OCI-LY7 (cell line): ENCODE data around the gene CCL25. TPM values are rescaled to one million over a fixed set of nuclear protein-coding genes. Genes with fewer than 3 reads are reported as not detected.

ENCODE experiments used
- BruUV-seq: library from RNA; stranded (reverse); fragments of 400-500 nt; replicated peaks from 2 replicates; lab custom pipeline; 2021; lab: Mats Ljungman, UMichigan
- CTCF ChIA-PET: fragments of 300-600 bp; sonication (Branson Sonifier 250); formaldehyde crosslinking; loops from one replicate; lab custom pipeline; 2022; ENCODE audit warnings: antibody characterized with exemption; ENCODE audit not compliant: unreplicated experiment; lab: Charles Lee
- POLR2A ChIA-PET: fragments of 300-600 bp; sonication (Branson Sonifier 250); formaldehyde crosslinking; loops from one replicate; lab custom pipeline; 2022; ENCODE audit warnings: antibody characterized with exemption; lab: Charles Lee
- DNase-seq: peaks from one replicate; pipeline ENCODE4 v3.0.0-alpha.2; 2015; ENCODE audit warnings: low spot score
- H2AFZ ChIP-seq: fragments of 200-600 bp; sonication (generic), shearing (Covaris generic); 2 replicates; pipeline ENCODE4 v1.6.1; 2014; ENCODE audit warnings: mild to moderate bottlenecking, antibody characterized with exemption, low read length, moderate library complexity
- H3K27ac ChIP-seq: fragments of 200-600 bp; sonication (generic); 2 replicates; pipeline ENCODE4 v1.5.1; 2014; ENCODE audit warnings: mixed run types, low read depth, mild to moderate bottlenecking, moderate library complexity, low read length, inconsistent platforms; ENCODE audit not compliant: poor library complexity, severe bottlenecking
- H3K36me3 ChIP-seq: fragments of 200-600 bp; sonication (generic); 2 replicates; pipeline ENCODE4 v1.6.1; 2014; ENCODE audit warnings: mild to moderate bottlenecking, antibody characterized with exemption, low read length, moderate library complexity, mixed read lengths; ENCODE audit not compliant: insufficient read depth
- H3K4me1 ChIP-seq: fragments of 200-600 bp; sonication (generic); 2 replicates; pipeline ENCODE4 v1.5.1; 2014; ENCODE audit warnings: mild to moderate bottlenecking, low read length; ENCODE audit not compliant: insufficient read depth, poor library complexity, severe bottlenecking
- H3K4me2 ChIP-seq: fragments of 200-600 bp; sonication (generic); 2 replicates; pipeline ENCODE4 v1.6.1; 2014; ENCODE audit warnings: mild to moderate bottlenecking, low read length
- H3K4me3 ChIP-seq: fragments of 200-600 bp; sonication (generic); 2 replicates; pipeline ENCODE4 v1.5.1; 2014; ENCODE audit warnings: mild to moderate bottlenecking, low read depth, low read length; ENCODE audit not compliant: poor library complexity, severe bottlenecking
- H3K79me2 ChIP-seq: fragments of 200-600 bp; sonication (generic); 2 replicates; pipeline ENCODE4 v1.6.1; 2016; ENCODE audit warnings: low read depth, mild to moderate bottlenecking, low read length, moderate library complexity, mixed read lengths; ENCODE audit not compliant: insufficient read depth
- H3K9me2 ChIP-seq: fragments of 200-600 bp; sonication (generic); 2 replicates; pipeline ENCODE4 v1.6.1; 2016; ENCODE audit warnings: mild to moderate bottlenecking, low read length, mixed read lengths; ENCODE audit not compliant: insufficient read depth
- H3K9me3 ChIP-seq: fragments of 200-600 bp; sonication (generic); 2 replicates; pipeline ENCODE4 v1.6.1; 2014; ENCODE audit warnings: mild to moderate bottlenecking, mixed run types, low read length, mixed read lengths
- H4K20me1 ChIP-seq: fragments of 200-600 bp; sonication (generic); 2 replicates; pipeline ENCODE4 v1.6.1; 2014; ENCODE audit warnings: mild to moderate bottlenecking, antibody characterized with exemption, low read length, moderate library complexity, mixed read lengths; ENCODE audit not compliant: insufficient read depth
- CTCF ChIP-seq: fragments of 200-600 bp; sonication (generic); conservative IDR thresholded peaks from 2 replicates; pipeline ENCODE4 v1.5.1; 2014; ENCODE audit warnings: mild to moderate bottlenecking, antibody characterized with exemption, low read length, moderate library complexity, mixed read lengths
- EZH2phosphoT487 ChIP-seq: fragments of 200-600 bp; sonication (generic); IDR thresholded peaks from 2 replicates; pipeline ENCODE4 v1.6.1; 2018; ENCODE audit warnings: low read depth, borderline replicate concordance, mild to moderate bottlenecking, mixed run types, antibody characterized with exemption, low read length, moderate library complexity, mixed read lengths
- intact Hi-C: fragments of 100-400 bp; cut with micrococcal nuclease; formaldehyde crosslinking; loops from one replicate; pipeline ENCODE4 v1.10.0; 2022; ENCODE audit not compliant: unreplicated experiment
- total RNA-seq, 2 experiments: library from RNA; depleted of rRNA in 1 of 2; stranded (reverse); fragments of >200 nt in 1 of 2; shearing (Covaris generic) in 1 of 2; gene quantifications; 2 replicates each; pipeline ENCODE4 v1.2.3, GENCODE V29; 2014 to 2022

The CCL25 gene
- total RNA-seq, 2 experiments from 2014 or later, result 0.70 to 0.88 TPM

- Histone ChIP-seq H3K27ac (no peak overlapping the region), H4K20me1 (no peaks in the 10 kb centered on the region), H3K4me1 (peaks cover 25% of the 10 kb centered on the region), H3K4me2 (peak overlapping the region; percentile 70), H2AFZ (peak overlapping the region; percentile 65; the same call in 1 of the 2 replicates), H3K4me3 (peak overlapping the region; percentile 57), H3K36me3 (no peaks in the 10 kb centered on the region), H3K9me2 (no peaks in the 10 kb centered on the region), H3K9me3 (no peaks in the 10 kb centered on the region), H3K79me2 (no peaks in the 10 kb centered on the region)
- CTCF ChIA-PET, result no interaction called here
- POLR2A ChIA-PET, result no interaction called here
- BruUV-seq, result no TSS peak
- intact Hi-C loops, result loop anchor here (2.0 kb wide), 1 partner anchor 46 kb away; the partner anchor contains the start of gene ELAVL1
- TF ChIP-seq EZH2phosphoT487 (no peak), CTCF (no peak)
- DNase-seq, result peak; percentile 98
Measured at GRCh38 chr19:8050274-8051096, 2.1 kb upstream of the CCL25 start.

DNA sequence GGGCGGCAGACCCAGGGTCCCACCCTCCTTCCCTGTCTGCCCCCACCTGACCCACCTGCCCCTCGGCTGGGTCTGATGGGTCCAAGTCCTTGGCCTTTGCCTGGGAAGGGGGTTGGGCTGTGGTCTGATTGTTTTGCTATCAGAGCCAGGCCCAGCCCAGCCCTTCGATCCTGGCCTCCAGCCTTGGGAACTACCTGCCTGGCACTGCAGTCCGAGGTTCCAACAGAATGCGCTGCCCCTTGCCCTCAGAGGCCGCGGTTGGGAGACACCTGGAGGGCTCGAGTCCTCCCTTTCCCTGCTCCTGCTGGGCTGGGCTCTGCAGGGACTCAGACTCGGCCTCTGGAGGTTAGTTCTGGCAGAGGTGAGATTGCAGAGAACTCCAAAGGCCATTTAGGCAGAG is 1.6 kb downstream of the CCL25 start:
- H3K9me2 ChIP-seq, result no peaks in the 10 kb centered on the region
- H3K4me1 ChIP-seq, result peaks cover 25% of the 10 kb centered on the region
- H3K36me3 ChIP-seq, result no peaks in the 10 kb centered on the region
- H2AFZ ChIP-seq, result no peak overlapping the region
- H3K79me2 ChIP-seq, result no peaks in the 10 kb centered on the region
- H3K27ac ChIP-seq, result no peak overlapping the region
- ChIA-PET CTCF (no interaction called here), POLR2A (interaction anchor here (0.7 to 1.4 kb wide), 2 partner anchors 22 to 127 kb away, joined by 3 read pairs; no protein-coding TSS in a partner anchor)
- intact Hi-C loops, result no loop called here
- DNase-seq, result no peak
- TF ChIP-seq CTCF (no peak), EZH2phosphoT487 (no peak)
- no peaks in the 10 kb centered on the region for H3K9me3 ChIP-seq
- no peak overlapping the region for H3K4me2 ChIP-seq
- H4K20me1 ChIP-seq, result no peaks in the 10 kb centered on the region
- H3K4me3 ChIP-seq, result no peak overlapping the region
- no TSS peak for BruUV-seq

- Histone ChIP-seq H4K20me1 (no peaks in the 10 kb centered on the region), H3K4me1 (peaks cover 14% of the 10 kb centered on the region), H3K36me3 (no peaks in the 10 kb centered on the region), H3K79me2 (no peaks in the 10 kb centered on the region), H3K9me2 (no peaks in the 10 kb centered on the region), H3K4me3 (no peak overlapping the region), H3K9me3 (no peaks in the 10 kb centered on the region), H3K4me2 (no peak overlapping the region), H3K27ac (no peak overlapping the region), H2AFZ (no peak overlapping the region)
- TF ChIP-seq CTCF (no peak), EZH2phosphoT487 (no peak)
- ChIA-PET POLR2A (no interaction called here), CTCF (no interaction called here)
- intact Hi-C loops, result no loop called here
- DNase-seq, result no peak
- BruUV-seq, result no TSS peak
Measured at GRCh38 chr19:8056533-8056932, 4.0 kb downstream of the CCL25 start.
